GM19025 (cell line): ENCODE measurements around the gene LILRB5.
"Not testable (repeated sequence)": the region's sequence is repeated elsewhere in the genome, so short reads cannot be mapped to it uniquely, and the experiment has no call there.

Experiments
- ATAC-seq: cut with Tn5 transposase; IDR thresholded peaks from one replicate; pipeline ENCODE4 v1.9.1; 2021; ENCODE audit warnings: mild to moderate bottlenecking, low read depth, moderate library complexity; ENCODE audit not compliant: unreplicated experiment

LILRB5 gene

GRCh38 chr19:54218960-54219661, 38.0 kb downstream of the LILRB5 start:
- ATAC-seq = no peak

GRCh38 chr19:54218259-54218658, 38.8 kb downstream of the LILRB5 start:
- no peak for ATAC-seq

GRCh38 chr19:54217517-54218247, 39.4 kb downstream of the LILRB5 start:
- ATAC-seq = not testable (repeated sequence)

GRCh38 chr19:54216869-54217268, 40.2 kb downstream of the LILRB5 start:
- ATAC-seq = no peak

- ATAC-seq = not testable (repeated sequence)
Measured at GRCh38 chr19:54214734-54215133, 42.3 kb downstream of the LILRB5 start.

GRCh38 chr19:54214217-54214616, 42.9 kb downstream of the LILRB5 start:
- ATAC-seq = not testable (repeated sequence)

GRCh38 chr19:54211235-54211634, 45.8 kb downstream of the LILRB5 start:
- no peak for ATAC-seq

- ATAC-seq = no peak
Measured at GRCh38 chr19:54209811-54210494, 47.1 kb downstream of the LILRB5 start.

- no peak for ATAC-seq
Measured at GRCh38 chr19:54209058-54209810, 47.8 kb downstream of the LILRB5 start.

GRCh38 chr19:54208784-54209057, 48.4 kb downstream of the LILRB5 start:
- no peak for ATAC-seq

- no peak for ATAC-seq
Measured at GRCh38 chr19:54207983-54208783, 48.9 kb downstream of the LILRB5 start.

GRCh38 chr19:54207676-54207982, 49.4 kb downstream of the LILRB5 start:
- ATAC-seq = no peak

- ATAC-seq = not testable (repeated sequence)
Measured at GRCh38 chr19:54207193-54207592, 49.9 kb downstream of the LILRB5 start.

GRCh38 chr19:54206831-54207177, 50.3 kb downstream of the LILRB5 start:
- ATAC-seq = no peak

- no peak for ATAC-seq
Measured at GRCh38 chr19:54206030-54206830, 50.8 kb downstream of the LILRB5 start.

GRCh38 chr19:54204767-54205468, 52.2 kb downstream of the LILRB5 start:
- no peak for ATAC-seq

- no peak for ATAC-seq
Measured at GRCh38 chr19:54203151-54203611, 53.9 kb downstream of the LILRB5 start.

- no peak for ATAC-seq
Measured at GRCh38 chr19:54201980-54202379, 55.1 kb downstream of the LILRB5 start.

GRCh38 chr19:54201172-54201701, 55.8 kb downstream of the LILRB5 start:
- no peak for ATAC-seq
